Stimulated activated CD8-positive, alpha-beta memory T cell treated with anti-CD3 and anti-CD28 coated beads, Interleukin-7, amount 100 ng/mL, for 1 hour (primary cell): Measurements from ENCODE around the gene NBAS.

Source experiments
- DNase-seq, 2 donors: peaks; one replicate each; pipeline ENCODE4 v3.0.0-alpha.2; 2020; ENCODE audit warnings: low read depth in 2 of 2

Gene NBAS

GRCh38 chr2:15560988-15561573, at the start of gene NBAS:
TSS of gene NBAS (minus strand) at chr2:15561334. CDS start at chr2:15561304, 30 bp downstream.
- peak; percentile 47 to 52 for DNase-seq

GRCh38 chr2:15610430-15610952, 49.4 kb upstream of the NBAS start:
- DNase-seq: no peak

- no peak for DNase-seq
These were observed 48.4 kb upstream of the NBAS start for GRCh38 chr2:15609341-15610042.

GRCh38 chr2:15608392-15608761, 47.2 kb upstream of the NBAS start:
- no peak for DNase-seq

- DNase-seq: no peak
These were observed 46.7 kb upstream of the NBAS start for GRCh38 chr2:15607709-15608391.

GRCh38 chr2:15606481-15607441, 45.6 kb upstream of the NBAS start:
- DNase-seq: no peak

- DNase-seq: no peak
These were observed 44.6 kb upstream of the NBAS start for GRCh38 chr2:15605721-15606120.

GRCh38 chr2:15603948-15604347, 42.8 kb upstream of the NBAS start:
- no peak for DNase-seq

- DNase-seq: no peak
These were observed 42.1 kb upstream of the NBAS start for GRCh38 chr2:15603044-15603765.

GRCh38 chr2:15602393-15602792, 41.3 kb upstream of the NBAS start:
- DNase-seq: no peak

GRCh38 chr2:15601681-15602080, 40.5 kb upstream of the NBAS start:
- no peak for DNase-seq

- no peak for DNase-seq
These were observed 38.9 kb upstream of the NBAS start for GRCh38 chr2:15599994-15600393.

- no peak for DNase-seq
These were observed 35.8 kb upstream of the NBAS start for GRCh38 chr2:15596968-15597367.

- DNase-seq: no peak
These were observed 35.2 kb upstream of the NBAS start for GRCh38 chr2:15596350-15596749.

- DNase-seq: no peak
These were observed 34.8 kb upstream of the NBAS start for GRCh38 chr2:15595936-15596335.

- DNase-seq: no peak
These were observed 34.3 kb upstream of the NBAS start for GRCh38 chr2:15595342-15595905.

- DNase-seq: no peak
These were observed 33.4 kb upstream of the NBAS start for GRCh38 chr2:15594291-15595256.

- DNase-seq: no peak
These were observed 32.2 kb upstream of the NBAS start for GRCh38 chr2:15593327-15593705.

- peak; percentile 73 to 74 for DNase-seq
These were observed 30.7 kb upstream of the NBAS start, which contains the start of gene DDX1 for GRCh38 chr2:15591692-15592463. TSS of gene DDX1 (plus strand) at chr2:15591868. CDS start at chr2:15591934, 66 bp downstream.
